ENCODE measurements around the gene GRWD1.

Gene GRWD1

DNA sequence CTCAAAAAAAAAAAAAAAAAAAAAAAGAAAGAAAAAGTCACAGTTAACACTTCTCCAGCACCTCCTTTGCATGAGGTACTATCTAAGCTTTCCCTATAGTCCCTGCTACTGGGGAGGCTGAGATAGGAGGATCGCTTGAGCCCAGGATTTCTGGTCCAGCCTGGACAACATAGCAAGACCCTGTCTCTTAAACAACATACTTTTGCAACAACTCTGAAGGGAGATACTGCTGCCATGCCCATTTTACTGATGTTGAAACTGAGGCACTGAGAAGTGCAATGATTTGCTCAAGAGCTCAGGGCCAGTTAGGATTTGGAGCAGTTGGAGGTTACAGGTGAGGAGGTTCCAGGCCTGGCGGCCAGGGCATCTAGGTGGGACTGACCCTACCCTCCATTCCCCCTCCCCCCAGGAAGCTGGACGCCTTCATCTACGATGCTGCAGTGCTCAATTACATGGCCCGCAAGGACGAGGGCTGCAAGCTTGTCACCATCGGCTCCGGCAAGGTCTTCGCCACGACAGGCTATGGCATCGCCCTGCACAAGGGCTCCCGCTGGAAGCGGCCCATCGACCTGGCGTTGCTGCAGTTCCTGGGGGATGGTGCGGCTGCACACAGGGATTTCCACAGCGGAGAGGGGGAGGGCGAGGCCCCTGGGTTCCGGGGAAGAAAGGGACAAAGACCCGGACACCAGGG is 4.3 kb upstream of the GRWD1 start:
- no peak for DNase-seq
- Histone ChIP-seq H3K9me3 (no peaks in the 10 kb centered on the region; the same call in 1 of the 2 replicates), H3K27me3 (peaks cover 40% of the 10 kb centered on the region), H3K4me3 (ENCODE audit: low read depth, low read length) (no peak overlapping the region), H3K4me1 (peaks cover 5% of the 10 kb centered on the region; the same call in 1 of the 2 replicates), H3K36me3 (no peaks in the 10 kb centered on the region)
- TF ChIP-seq CTCF (IDR thresholded peaks at IDR 0.05; ENCODE audit: low read depth, low read length) = no peak

DNA sequence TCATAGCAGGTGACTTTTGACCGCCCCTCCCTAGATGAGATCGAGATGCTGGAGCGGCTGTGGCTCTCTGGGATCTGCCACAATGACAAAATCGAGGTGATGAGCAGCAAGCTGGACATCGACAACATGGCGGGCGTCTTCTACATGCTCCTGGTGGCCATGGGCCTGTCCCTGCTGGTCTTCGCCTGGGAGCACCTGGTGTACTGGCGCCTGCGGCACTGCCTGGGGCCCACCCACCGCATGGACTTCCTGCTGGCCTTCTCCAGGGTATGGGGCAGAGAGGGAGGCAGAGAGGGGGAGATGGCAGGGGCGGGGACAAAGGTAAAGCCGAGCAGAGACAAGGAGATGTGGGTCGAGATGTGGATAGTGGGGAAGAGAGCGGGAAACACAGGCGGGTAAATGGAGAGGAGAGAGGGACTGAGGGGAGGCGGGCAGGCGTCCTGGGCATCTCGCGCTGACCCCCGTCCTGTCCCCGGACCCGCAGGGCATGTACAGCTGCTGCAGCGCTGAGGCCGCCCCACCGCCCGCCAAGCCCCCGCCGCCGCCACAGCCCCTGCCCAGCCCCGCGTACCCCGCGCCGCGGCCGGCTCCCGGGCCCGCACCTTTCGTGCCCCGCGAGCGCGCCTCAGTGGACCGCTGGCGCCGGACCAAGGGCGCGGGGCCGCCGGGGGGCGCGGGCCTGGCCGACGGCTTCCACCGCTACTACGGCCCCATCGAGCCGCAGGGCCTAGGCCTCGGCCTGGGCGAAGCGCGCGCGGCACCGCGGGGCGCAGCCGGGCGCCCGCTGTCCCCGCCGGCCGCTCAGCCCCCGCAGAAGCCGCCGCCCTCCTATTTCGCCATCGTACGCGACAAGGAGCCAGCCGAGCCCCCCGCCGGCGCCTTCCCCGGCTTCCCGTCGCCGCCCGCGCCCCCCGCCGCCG is 3.4 kb upstream of the GRWD1 start:
- Histone ChIP-seq H3K9me3 (no peaks in the 10 kb centered on the region; the same call in 1 of the 2 replicates), H3K4me3 (ENCODE audit: low read depth, low read length) (no peak overlapping the region), H3K36me3 (peaks cover 3% of the 10 kb centered on the region), H3K27me3 (peaks cover 40% of the 10 kb centered on the region), H3K4me1 (peaks cover 5% of the 10 kb centered on the region; the same call in 1 of the 2 replicates)
- TF ChIP-seq CTCF (IDR thresholded peaks at IDR 0.05; ENCODE audit: low read depth, low read length) = no peak
- DNase-seq = no peak

DNA sequence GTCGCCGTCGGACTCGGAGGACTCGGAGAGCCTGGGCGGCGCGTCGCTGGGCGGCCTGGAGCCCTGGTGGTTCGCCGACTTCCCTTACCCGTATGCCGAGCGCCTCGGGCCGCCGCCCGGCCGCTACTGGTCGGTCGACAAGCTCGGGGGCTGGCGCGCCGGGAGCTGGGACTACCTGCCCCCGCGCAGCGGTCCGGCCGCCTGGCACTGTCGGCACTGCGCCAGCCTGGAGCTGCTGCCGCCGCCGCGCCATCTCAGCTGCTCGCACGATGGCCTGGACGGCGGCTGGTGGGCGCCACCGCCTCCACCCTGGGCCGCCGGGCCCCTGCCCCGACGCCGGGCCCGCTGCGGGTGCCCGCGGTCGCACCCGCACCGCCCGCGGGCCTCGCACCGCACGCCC is 2.5 kb upstream of the GRWD1 start:
- no peak for TF ChIP-seq CTCF (IDR thresholded peaks at IDR 0.05; ENCODE audit: low read depth, low read length)
- DNase-seq = no peak

GRCh38 chr19:48443731-48444128 is 2.1 kb upstream of the GRWD1 start:
- peaks cover 34% of the 10 kb centered on the region for H3K27me3 ChIP-seq
- peaks cover 16% of the 10 kb centered on the region for H3K36me3 ChIP-seq
- H3K4me3 ChIP-seq (ENCODE audit: low read depth, low read length) = no peak overlapping the region
- peaks cover 5% of the 10 kb centered on the region; the same call in 1 of the 2 replicates for H3K4me1 ChIP-seq
- no peak for DNase-seq
- TF ChIP-seq CTCF (IDR thresholded peaks at IDR 0.05; ENCODE audit: low read depth, low read length) = no peak
- no peaks in the 10 kb centered on the region; the same call in 1 of the 2 replicates for H3K9me3 ChIP-seq

More for the DNA sequence above, 2.5 kb upstream of the GRWD1 start:
- peaks cover 12% of the 10 kb centered on the region for H3K36me3 ChIP-seq
- no peaks in the 10 kb centered on the region; the same call in 1 of the 2 replicates for H3K9me3 ChIP-seq
- H3K27me3 ChIP-seq = peaks cover 34% of the 10 kb centered on the region
- H3K4me3 ChIP-seq (ENCODE audit: low read depth, low read length) = no peak overlapping the region
- H3K4me1 ChIP-seq = peaks cover 5% of the 10 kb centered on the region; the same call in 1 of the 2 replicates

DNA sequence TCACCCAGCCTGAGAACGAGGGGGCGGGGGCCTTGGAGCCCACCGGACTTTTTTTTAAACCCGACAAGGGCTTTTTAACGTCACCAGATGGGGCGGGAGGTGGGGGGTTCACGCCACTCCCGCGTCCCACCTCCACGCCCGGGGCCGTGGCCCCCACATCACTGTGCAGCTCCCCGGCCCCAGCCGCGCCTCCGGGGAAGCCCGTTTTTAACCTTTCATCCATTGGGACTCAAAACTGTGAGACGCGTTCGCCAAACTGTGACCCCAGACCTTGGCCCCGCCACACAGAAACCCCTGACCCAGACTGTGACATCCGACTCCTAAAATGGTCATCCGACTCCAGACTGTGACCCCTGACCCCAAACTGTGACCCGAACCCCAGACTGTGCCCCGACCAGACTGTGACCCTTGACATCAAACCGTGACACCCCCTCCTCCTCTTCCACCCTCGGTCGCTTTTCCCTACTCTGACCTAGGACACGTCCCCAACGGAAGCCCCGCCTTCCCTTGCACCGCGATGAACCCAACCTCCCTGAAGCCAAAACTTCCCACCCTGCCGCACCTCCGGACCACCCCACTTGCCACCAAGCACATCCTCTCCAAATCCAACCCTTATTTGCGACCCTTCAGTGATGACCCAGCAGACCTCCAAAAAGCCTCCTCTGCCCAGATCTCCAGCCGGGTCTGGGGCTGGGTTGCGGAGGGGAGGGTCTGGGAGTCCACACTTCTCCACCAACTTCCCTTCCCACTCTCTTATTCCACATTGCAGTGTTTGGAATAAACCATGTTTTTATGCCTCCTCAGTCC is 1.5 kb upstream of the GRWD1 start:
- no peaks in the 10 kb centered on the region; the same call in 1 of the 2 replicates for H3K9me3 ChIP-seq
- peaks cover 21% of the 10 kb centered on the region for H3K36me3 ChIP-seq
- no peak for TF ChIP-seq CTCF (IDR thresholded peaks at IDR 0.05; ENCODE audit: low read depth, low read length)
- peaks cover 34% of the 10 kb centered on the region for H3K27me3 ChIP-seq
- H3K4me1 ChIP-seq = peaks cover 5% of the 10 kb centered on the region; the same call in 1 of the 2 replicates
- no peak for DNase-seq
- peak overlapping the region; percentile 99 for H3K4me3 ChIP-seq (ENCODE audit: low read depth, low read length)

Data from BE2C (cell line).